GM15510 (cell line): Measurements from ENCODE around the gene LOX.

Source experiments
- POLR2A ChIP-seq: IDR thresholded peaks from 3 replicates; pipeline ENCODE4 v1.6.1; 2011; ENCODE audit warnings: borderline replicate concordance; ENCODE audit not compliant: insufficient read length; ENCODE audit errors: extremely low read depth

The LOX gene

GRCh38 chr5:122107016-122107415 is 29.0 kb upstream of the LOX start:
- no peak for TF ChIP-seq POLR2A

GRCh38 chr5:122105909-122106308 is 27.9 kb upstream of the LOX start:
- TF ChIP-seq POLR2A: no peak

- no peak for TF ChIP-seq POLR2A
Measured at GRCh38 chr5:122102825-122103224, 24.8 kb upstream of the LOX start.

GRCh38 chr5:122101636-122102285 is 23.7 kb upstream of the LOX start:
- TF ChIP-seq POLR2A: no peak

- no peak for TF ChIP-seq POLR2A
Measured at GRCh38 chr5:122099060-122099790, 21.2 kb upstream of the LOX start.

- TF ChIP-seq POLR2A: no peak
Measured at GRCh38 chr5:122097391-122097790, 19.3 kb upstream of the LOX start.

GRCh38 chr5:122095158-122095557 is 17.1 kb upstream of the LOX start:
- no peak for TF ChIP-seq POLR2A

- TF ChIP-seq POLR2A: no peak
Measured at GRCh38 chr5:122093415-122094180, 15.5 kb upstream of the LOX start.

- no peak for TF ChIP-seq POLR2A
Measured at GRCh38 chr5:122091936-122092600, 14.0 kb upstream of the LOX start.

- TF ChIP-seq POLR2A: no peak
Measured at GRCh38 chr5:122089096-122090013, 11.3 kb upstream of the LOX start.

GRCh38 chr5:122085041-122085440 is 7.0 kb upstream of the LOX start:
- TF ChIP-seq POLR2A: no peak

- no peak for TF ChIP-seq POLR2A
Measured at GRCh38 chr5:122083535-122083934, 5.5 kb upstream of the LOX start.

GRCh38 chr5:122081541-122081940 is 3.5 kb upstream of the LOX start:
- TF ChIP-seq POLR2A: no peak
